H9 (cell line): ENCODE measurements around the gene PCDH17. TPM values are rescaled to one million over a fixed set of nuclear protein-coding genes. Genes with fewer than 3 reads are reported as not detected.

Experiments
- DNase-seq: peaks from one replicate; pipeline ENCODE4 v3.0.0-alpha.2; 2017
- H2AFZ ChIP-seq: one replicate; pipeline ENCODE4 v1.6.1; 2013; ENCODE audit warnings: mild to moderate bottlenecking, low read length, control low read depth, moderate library complexity
- H2AK5ac ChIP-seq: 2 replicates; pipeline ENCODE4 v1.6.1; 2013; ENCODE audit warnings: low read length, control low read depth, mixed read lengths; ENCODE audit not compliant: insufficient read length
- H2BK120ac ChIP-seq: one replicate; pipeline ENCODE4 v1.6.1; 2013; ENCODE audit warnings: low read depth, mild to moderate bottlenecking, low read length, control low read depth, inconsistent platforms; ENCODE audit not compliant: poor library complexity, severe bottlenecking
- H2BK12ac ChIP-seq: 2 replicates; pipeline ENCODE4 v1.6.1; 2013; ENCODE audit warnings: low read length, control low read depth, mixed read lengths, low read depth; ENCODE audit not compliant: insufficient read length
- H2BK15ac ChIP-seq: 2 replicates; pipeline ENCODE4 v1.6.1; 2013; ENCODE audit warnings: low read depth, low read length, control low read depth
- H2BK20ac ChIP-seq: one replicate; pipeline ENCODE4 v1.6.1; 2013; ENCODE audit warnings: low read depth, mild to moderate bottlenecking, low read length, control low read depth, inconsistent platforms; ENCODE audit not compliant: poor library complexity, severe bottlenecking
- H2BK5ac ChIP-seq: 2 replicates; pipeline ENCODE4 v1.6.1; 2013; ENCODE audit warnings: low read length, control low read depth, mixed read lengths; ENCODE audit not compliant: insufficient read length
- H3K14ac ChIP-seq: 2 replicates; pipeline ENCODE4 v1.6.1; 2013; ENCODE audit warnings: low read length, control low read depth; ENCODE audit not compliant: insufficient read depth
- H3K18ac ChIP-seq: 2 replicates; pipeline ENCODE4 v1.6.1; 2013; ENCODE audit warnings: low read depth, mild to moderate bottlenecking, mixed read lengths, low read length, control low read depth; ENCODE audit not compliant: insufficient read length
- H3K23ac ChIP-seq: 2 replicates; pipeline ENCODE4 v1.6.1; 2013; ENCODE audit warnings: low read length, control low read depth, mixed read lengths, low read depth; ENCODE audit not compliant: insufficient read length
- H3K23me2 ChIP-seq: 2 replicates; pipeline ENCODE4 v1.6.1; 2013; ENCODE audit warnings: low read depth, mild to moderate bottlenecking, mixed read lengths, low read length, control low read depth; ENCODE audit not compliant: insufficient read length, poor library complexity, severe bottlenecking
- H3K27ac ChIP-seq: 2 replicates; pipeline ENCODE4 v1.5.1; 2013; ENCODE audit warnings: low read length, control low read depth, mixed read lengths, low read depth; ENCODE audit not compliant: insufficient read length
- H3K27me3 ChIP-seq: 2 replicates; pipeline ENCODE4 v1.6.1; 2013; ENCODE audit warnings: low read length, control low read depth, inconsistent platforms; ENCODE audit not compliant: insufficient read depth
- H3K4ac ChIP-seq: 2 replicates; pipeline ENCODE4 v1.6.1; 2013; ENCODE audit warnings: low read depth, mild to moderate bottlenecking, control low read depth, inconsistent platforms, low read length, moderate library complexity
- H3K4me1 ChIP-seq: 2 replicates; pipeline ENCODE4 v1.6.1; 2013; ENCODE audit warnings: low read length, control low read depth, inconsistent platforms; ENCODE audit not compliant: insufficient read depth
- H3K4me2 ChIP-seq: 2 replicates; pipeline ENCODE4 v1.6.1; 2013; ENCODE audit warnings: low read length, control low read depth, mixed read lengths; ENCODE audit not compliant: insufficient read length, insufficient read depth
- H3K56ac ChIP-seq: 2 replicates; pipeline ENCODE4 v1.6.1; 2013; ENCODE audit warnings: low read depth, mild to moderate bottlenecking, mixed read lengths, low read length, control low read depth; ENCODE audit not compliant: insufficient read length
- H3K79me1 ChIP-seq: 2 replicates; pipeline ENCODE4 v1.6.1; 2013; ENCODE audit warnings: low read depth, mild to moderate bottlenecking, moderate library complexity, low read length, control low read depth, inconsistent platforms; ENCODE audit not compliant: insufficient read depth, poor library complexity, severe bottlenecking
- H3K79me2 ChIP-seq: 2 replicates; pipeline ENCODE4 v1.6.1; 2013; ENCODE audit warnings: low read length, control low read depth, inconsistent platforms; ENCODE audit not compliant: insufficient read depth
- H3K9ac ChIP-seq: 2 replicates; pipeline ENCODE4 v1.6.1; 2013; ENCODE audit warnings: low read length, control low read depth, mixed read lengths; ENCODE audit not compliant: insufficient read length; ENCODE audit errors: extremely low read depth
- H3K9me3 ChIP-seq: one replicate; pipeline ENCODE4 v1.6.1; 2013; ENCODE audit warnings: low read depth, low read length, inconsistent platforms; ENCODE audit not compliant: control insufficient read depth
- H3T11ph ChIP-seq: one replicate; pipeline ENCODE4 v1.6.1; 2013; ENCODE audit warnings: mild to moderate bottlenecking, low read length, control low read depth, inconsistent platforms
- H4K20me1 ChIP-seq: one replicate; pipeline ENCODE4 v1.6.1; 2013; ENCODE audit not compliant: control insufficient read depth, insufficient read length, insufficient read depth
- H4K5ac ChIP-seq: 2 replicates; pipeline ENCODE4 v1.6.1; 2013; ENCODE audit warnings: low read depth, mild to moderate bottlenecking, mixed read lengths, low read length, control low read depth; ENCODE audit not compliant: insufficient read length
- H4K8ac ChIP-seq: replicated peaks from 2 replicates; pipeline ENCODE4 v1.6.1; 2013; ENCODE audit warnings: low read length, control low read depth, mixed read lengths, low read depth; ENCODE audit not compliant: insufficient read length
- H4K91ac ChIP-seq: 2 replicates; pipeline ENCODE4 v1.6.1; 2013; ENCODE audit warnings: low read depth, mild to moderate bottlenecking, moderate library complexity, mixed read lengths, low read length, control low read depth; ENCODE audit not compliant: insufficient read length
- H3K27ac Mint-ChIP-seq, 3 experiments: 2 replicates in 2 of 3; 3 replicates in 1 of 3; pipeline ENCODE4 v1.8.0; 2020 to 2021; ENCODE audit warnings: mixed read lengths in 3 of 3, mild to moderate bottlenecking in 1 of 3, moderate library complexity in 1 of 3
- H3K27me3 Mint-ChIP-seq: 2 replicates; pipeline ENCODE4 v1.8.0; 2021; ENCODE audit warnings: low read depth, mild to moderate bottlenecking, moderate library complexity, mixed read lengths
- H3K36me3 Mint-ChIP-seq, 3 experiments: 2 replicates in 2 of 3; 3 replicates in 1 of 3; pipeline ENCODE4 v1.8.0; 2020 to 2021; ENCODE audit warnings: low read depth in 3 of 3, mixed read lengths in 3 of 3; ENCODE audit not compliant: insufficient read depth in 1 of 3
- H3K4me1 Mint-ChIP-seq, 2 experiments: 2 replicates each; pipeline ENCODE4 v1.8.0; 2020; ENCODE audit warnings: mixed read lengths in 2 of 2
- H3K4me3 Mint-ChIP-seq, 2 experiments: 2 replicates in 1 of 2; 3 replicates in 1 of 2; pipeline ENCODE4 v1.8.0; 2020 to 2021; ENCODE audit warnings: mild to moderate bottlenecking in 2 of 2, mixed read lengths in 2 of 2, moderate library complexity in 1 of 2
- H3K9me3 Mint-ChIP-seq, 2 experiments: 2 replicates in 1 of 2; 3 replicates in 1 of 2; pipeline ENCODE4 v1.8.0; 2020; ENCODE audit warnings: mild to moderate bottlenecking in 2 of 2, mixed read lengths in 2 of 2, moderate library complexity in 1 of 2
- WGBS: extraction: QIAGEN DNeasy Blood & Tissue Kit; methylation state at CpG from one replicate; pipeline ENCODE4 v1.1.7; 2013; ENCODE audit warnings: missing lambda C conversion rate, low lambda C conversion rate, mixed read lengths; ENCODE audit not compliant: insufficient read length; ENCODE audit errors: extremely low coverage; 5-methylcytosine and 5-hydroxymethylcytosine counted together
- total RNA-seq: library from RNA; stranded (reverse); gene quantifications from 2 replicates; pipeline ENCODE4 v1.2.1, GENCODE V29; 2021
- TF ChIP-seq, protein P1 (sequence below): fragments of 200-600 bp; sonication (generic); conservative IDR thresholded peaks from 3 replicates; pipeline ENCODE4 v1.8.0; 2021; ENCODE audit warnings: antibody characterized with exemption, mild to moderate bottlenecking

The PCDH17 gene
- total RNA-seq, 1 experiment from 2014 or later: 0.52 TPM

DNA sequence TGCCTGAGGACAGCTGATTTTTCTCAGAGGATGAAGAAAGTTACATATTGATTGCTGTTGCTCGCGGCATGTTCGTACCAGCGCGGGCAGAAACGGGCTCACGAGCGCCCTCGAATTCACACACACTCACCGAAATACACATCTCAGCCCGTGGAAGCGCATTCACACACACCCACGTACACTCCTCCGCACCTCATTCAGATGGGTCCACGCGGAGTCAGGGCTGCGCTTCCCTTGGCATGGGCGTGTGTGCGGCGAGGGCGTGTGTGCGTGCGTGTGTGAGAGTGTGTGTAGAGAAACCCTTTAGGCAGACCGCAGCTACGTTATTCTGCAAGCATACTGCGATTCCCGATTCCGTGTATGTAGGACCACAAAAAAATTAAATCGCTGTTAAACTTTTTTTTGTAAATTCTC, 2.1 kb upstream of the PCDH17 start:
- H4K8ac ChIP-seq: no peak overlapping the region
- no peaks in the 10 kb centered on the region for H3K79me2 ChIP-seq
- no peak overlapping the region for H3K4ac ChIP-seq
- no peak overlapping the region for H4K5ac ChIP-seq
- no peak overlapping the region for H3K14ac ChIP-seq
- H3K79me1 ChIP-seq: no peaks in the 10 kb centered on the region
- no peak overlapping the region for H3K23ac ChIP-seq
- no peak overlapping the region for H2BK20ac ChIP-seq
- no peak overlapping the region for H3K27ac ChIP-seq
- Mint-ChIP-seq H3K4me3 (peak overlapping the region; percentile 70 to 95), H3K9me3 (peaks cover 4 to 14% of the 10 kb centered on the region in 2 experiments; a peak in 4 of 5 replicates), H3K36me3 (peaks cover 0 to 12% (median 0%) of the 10 kb centered on the region in 3 experiments; a peak in 3 of 7 replicates), H3K27ac (no peak overlapping the region), H3K27me3 (peaks cover 69% of the 10 kb centered on the region), H3K4me1 (peaks cover 31 to 37% of the 10 kb centered on the region in 2 experiments)
- no peaks in the 10 kb centered on the region for H3K9me3 ChIP-seq
- H2AK5ac ChIP-seq: no peak overlapping the region
- H2BK5ac ChIP-seq: no peak overlapping the region
- H3K56ac ChIP-seq: no peak overlapping the region
- DNase-seq: no peak
- peaks cover 40% of the 10 kb centered on the region for H3K23me2 ChIP-seq
- H3K9ac ChIP-seq: peak overlapping the region; percentile 36
- WGBS: no CpG with 5 or more reads among the region's 29 CpGs
- H2BK120ac ChIP-seq: no peak overlapping the region
- H2BK12ac ChIP-seq: no peak overlapping the region
- no peak overlapping the region for H2BK15ac ChIP-seq
- peaks cover 44% of the 10 kb centered on the region; the same call in 1 of the 2 replicates for H3K27me3 ChIP-seq
- no peaks in the 10 kb centered on the region for H4K20me1 ChIP-seq
- no peak overlapping the region for H2AFZ ChIP-seq
- H3K18ac ChIP-seq: no peak overlapping the region
- H3K4me2 ChIP-seq: peak overlapping the region; percentile 99
- no peak overlapping the region for H4K91ac ChIP-seq
- TF ChIP-seq, protein P1, sequence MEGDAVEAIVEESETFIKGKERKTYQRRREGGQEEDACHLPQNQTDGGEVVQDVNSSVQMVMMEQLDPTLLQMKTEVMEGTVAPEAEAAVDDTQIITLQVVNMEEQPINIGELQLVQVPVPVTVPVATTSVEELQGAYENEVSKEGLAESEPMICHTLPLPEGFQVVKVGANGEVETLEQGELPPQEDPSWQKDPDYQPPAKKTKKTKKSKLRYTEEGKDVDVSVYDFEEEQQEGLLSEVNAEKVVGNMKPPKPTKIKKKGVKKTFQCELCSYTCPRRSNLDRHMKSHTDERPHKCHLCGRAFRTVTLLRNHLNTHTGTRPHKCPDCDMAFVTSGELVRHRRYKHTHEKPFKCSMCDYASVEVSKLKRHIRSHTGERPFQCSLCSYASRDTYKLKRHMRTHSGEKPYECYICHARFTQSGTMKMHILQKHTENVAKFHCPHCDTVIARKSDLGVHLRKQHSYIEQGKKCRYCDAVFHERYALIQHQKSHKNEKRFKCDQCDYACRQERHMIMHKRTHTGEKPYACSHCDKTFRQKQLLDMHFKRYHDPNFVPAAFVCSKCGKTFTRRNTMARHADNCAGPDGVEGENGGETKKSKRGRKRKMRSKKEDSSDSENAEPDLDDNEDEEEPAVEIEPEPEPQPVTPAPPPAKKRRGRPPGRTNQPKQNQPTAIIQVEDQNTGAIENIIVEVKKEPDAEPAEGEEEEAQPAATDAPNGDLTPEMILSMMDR: no peak
- H3K4me1 ChIP-seq: no peaks in the 10 kb centered on the region
- no peak overlapping the region for H3T11ph ChIP-seq
